Stimulated activated naive CD8-positive, alpha-beta T cell treated with anti-CD3 and anti-CD28 coated beads, Interleukin-15, Interleukin-2, amounts not matched to agents 100 ng/mL and 50 ng/mL, for 24 hours (primary cell): ENCODE results near the gene DAPK1.

Experiments used
- H3K27ac Mint-ChIP-seq: one replicate; pipeline ENCODE4 v1.8.0; 2021; ENCODE audit warnings: mild to moderate bottlenecking, mixed read lengths
- H3K27me3 Mint-ChIP-seq: one replicate; pipeline ENCODE4 v1.8.0; 2021; ENCODE audit warnings: mixed read lengths
- H3K36me3 Mint-ChIP-seq: one replicate; pipeline ENCODE4 v1.8.0; 2021; ENCODE audit warnings: low read depth, mixed read lengths
- H3K4me1 Mint-ChIP-seq: one replicate; pipeline ENCODE4 v1.8.0; 2021; ENCODE audit warnings: low read depth, mixed read lengths
- H3K4me3 Mint-ChIP-seq: one replicate; pipeline ENCODE4 v1.8.0; 2021; ENCODE audit warnings: mild to moderate bottlenecking, mixed read lengths
- H3K9me3 Mint-ChIP-seq: one replicate; pipeline ENCODE4 v1.8.0; 2021; ENCODE audit warnings: mixed read lengths

Gene DAPK1

DNA sequence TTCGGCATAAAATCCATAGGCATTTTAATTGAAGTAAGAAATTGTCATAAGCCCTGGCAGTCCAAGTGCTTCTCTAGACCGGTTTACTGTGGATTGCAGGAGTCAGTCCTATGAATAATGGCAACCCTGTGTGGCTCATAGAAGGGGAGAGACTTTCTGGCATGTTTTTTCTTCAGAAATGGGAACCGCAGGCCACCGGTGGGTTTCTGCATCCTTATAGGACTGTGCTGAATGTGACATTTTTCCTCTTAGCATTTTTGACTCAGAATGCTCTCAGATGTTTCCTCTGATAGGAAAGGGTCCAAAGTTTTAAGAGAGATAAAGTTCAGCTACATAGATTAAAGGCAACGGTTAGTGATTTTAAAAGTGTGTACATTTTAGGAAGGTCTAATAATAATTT, 6.3 kb downstream of the DAPK1 start:
- no peaks in the 10 kb centered on the region for H3K9me3 Mint-ChIP-seq
- no peak overlapping the region for H3K4me3 Mint-ChIP-seq
- H3K27ac Mint-ChIP-seq = no peak overlapping the region
- no peaks in the 10 kb centered on the region for H3K36me3 Mint-ChIP-seq
- peaks cover 35% of the 10 kb centered on the region for H3K27me3 Mint-ChIP-seq
- H3K4me1 Mint-ChIP-seq = peaks cover 32% of the 10 kb centered on the region

DNA sequence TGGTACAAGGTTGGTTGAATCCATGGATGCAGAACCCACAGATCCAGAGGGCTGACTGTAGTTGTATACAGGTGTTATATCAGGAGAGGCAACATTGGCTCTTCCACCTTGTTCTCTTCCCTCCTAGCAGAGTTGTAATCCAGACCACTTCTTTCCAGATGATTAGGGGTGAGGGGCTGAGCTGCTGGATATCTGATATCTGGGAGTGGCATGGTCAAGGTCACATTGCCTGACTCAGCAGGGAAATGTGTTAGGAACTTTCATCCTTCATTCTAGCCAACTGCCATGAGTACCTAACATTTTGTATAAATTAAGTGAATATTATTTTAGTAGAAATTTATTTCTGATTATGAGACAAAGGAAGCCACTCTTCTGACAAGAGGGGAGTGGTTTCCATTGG, 7.3 kb downstream of the DAPK1 start:
- no peaks in the 10 kb centered on the region for H3K36me3 Mint-ChIP-seq
- no peaks in the 10 kb centered on the region for H3K9me3 Mint-ChIP-seq
- H3K4me1 Mint-ChIP-seq = peaks cover 22% of the 10 kb centered on the region
- H3K27me3 Mint-ChIP-seq = peaks cover 24% of the 10 kb centered on the region
- H3K27ac Mint-ChIP-seq = no peak overlapping the region
- no peak overlapping the region for H3K4me3 Mint-ChIP-seq

DNA sequence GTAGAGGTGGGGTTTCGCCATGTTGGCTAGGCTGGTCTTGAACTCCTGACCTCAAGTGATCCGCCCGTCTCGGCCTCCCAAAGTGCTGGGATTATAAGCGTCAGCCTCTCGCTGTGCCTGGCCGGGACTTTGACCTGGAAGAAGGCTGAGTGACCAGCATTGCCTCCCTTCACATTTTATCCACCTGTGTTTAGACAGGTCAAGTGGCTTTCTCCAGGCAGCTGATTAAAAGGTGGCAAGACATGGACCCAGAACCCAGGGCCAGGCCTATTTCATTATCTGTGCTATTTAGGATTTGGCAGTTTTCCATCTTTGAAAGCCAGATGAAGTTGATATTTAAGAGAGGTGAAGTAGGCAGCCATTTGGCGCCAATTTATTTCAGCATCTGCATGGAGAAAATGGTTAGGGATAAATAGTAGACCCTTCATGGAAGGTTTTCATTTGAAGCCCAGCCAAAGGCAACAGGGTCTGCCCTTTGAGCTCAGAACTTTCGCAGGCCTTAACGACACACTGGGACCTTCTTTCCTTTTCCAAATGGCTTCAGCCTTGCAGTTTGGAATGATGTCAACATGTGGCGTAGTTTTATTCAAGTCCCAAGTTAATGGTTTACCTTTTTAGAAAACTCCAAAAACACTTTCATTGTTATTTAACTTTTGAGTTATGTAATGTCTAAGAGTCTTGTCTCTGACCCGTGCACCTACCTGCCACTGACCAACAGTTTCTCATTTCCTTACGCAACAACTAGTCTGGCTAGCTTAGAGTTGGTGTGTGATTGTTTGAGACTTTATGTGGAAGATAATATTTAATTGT, 8.4 kb downstream of the DAPK1 start:
- Mint-ChIP-seq H3K27me3 (peaks cover 14% of the 10 kb centered on the region), H3K9me3 (no peaks in the 10 kb centered on the region), H3K4me3 (no peak overlapping the region), H3K4me1 (peaks cover 11% of the 10 kb centered on the region), H3K36me3 (peaks cover under 1% of the 10 kb centered on the region), H3K27ac (no peak overlapping the region)

DNA sequence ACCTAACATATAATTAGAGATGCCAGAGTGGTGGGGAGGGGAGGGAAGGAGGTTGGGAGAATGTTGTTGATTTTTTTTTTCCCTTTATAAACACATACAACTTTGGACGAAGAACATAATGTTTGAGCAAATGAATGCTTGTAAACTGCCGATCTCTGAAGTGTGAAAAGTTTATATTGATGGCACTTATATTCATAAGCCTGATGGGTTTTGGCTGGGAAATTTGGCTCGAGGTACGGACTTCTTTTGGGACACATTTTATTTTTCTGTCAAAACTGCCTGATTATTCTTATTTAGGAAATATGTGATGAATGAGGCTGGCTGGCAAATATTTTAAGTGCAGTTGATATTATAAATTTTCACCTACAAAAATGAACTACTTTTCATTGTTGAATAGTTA, 9.9 kb downstream of the DAPK1 start:
- peaks cover 16% of the 10 kb centered on the region for H3K27me3 Mint-ChIP-seq
- peaks cover 9% of the 10 kb centered on the region for H3K4me1 Mint-ChIP-seq
- H3K4me3 Mint-ChIP-seq = no peak overlapping the region
- no peaks in the 10 kb centered on the region for H3K9me3 Mint-ChIP-seq
- no peak overlapping the region for H3K27ac Mint-ChIP-seq
- H3K36me3 Mint-ChIP-seq = peaks cover 5% of the 10 kb centered on the region

DNA sequence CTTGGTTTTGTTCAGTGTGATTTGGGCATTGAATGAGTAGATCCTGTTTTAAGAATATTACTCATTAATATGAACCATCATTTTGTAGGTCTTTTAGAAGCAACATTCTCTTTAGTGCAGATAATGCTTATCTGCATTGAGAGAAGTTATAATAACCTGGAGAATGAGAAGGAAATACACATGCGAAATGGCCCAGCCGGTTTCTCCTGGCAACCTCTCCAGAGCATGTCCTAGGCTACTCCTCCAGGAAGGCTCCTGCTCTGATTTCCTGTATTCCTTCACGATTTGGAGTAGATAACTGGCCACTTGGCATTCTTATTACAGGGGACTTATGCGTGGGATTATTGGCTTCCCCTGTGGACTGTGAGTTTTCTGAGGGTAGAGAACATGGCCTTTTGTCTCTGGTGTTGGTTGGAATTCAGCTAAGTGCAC, 12.6 kb downstream of the DAPK1 start:
- Mint-ChIP-seq H3K9me3 (no peaks in the 10 kb centered on the region), H3K4me1 (peaks cover 4% of the 10 kb centered on the region), H3K27me3 (peaks cover 13% of the 10 kb centered on the region), H3K4me3 (no peak overlapping the region), H3K36me3 (peaks cover 5% of the 10 kb centered on the region), H3K27ac (no peak overlapping the region)

DNA sequence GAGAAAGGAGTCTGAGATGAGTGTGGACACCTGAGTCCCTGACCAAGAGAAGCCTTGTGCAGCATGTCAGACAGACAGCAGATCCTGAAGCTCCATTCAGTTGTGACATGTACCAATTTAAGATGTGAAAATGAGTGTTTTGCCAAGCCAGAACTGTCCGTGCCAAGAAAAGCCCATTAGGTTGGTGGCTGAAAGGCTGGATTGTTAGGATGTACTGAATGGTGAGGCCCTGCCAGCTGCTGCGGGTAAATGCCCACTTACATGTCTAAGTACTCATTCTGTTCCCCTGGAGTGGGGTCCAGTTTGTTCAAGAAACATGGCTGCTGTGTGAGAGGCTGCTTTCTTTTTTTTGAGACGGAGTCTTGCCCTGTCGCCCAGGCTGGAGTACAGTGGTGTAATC, 14.6 kb downstream of the DAPK1 start:
- Mint-ChIP-seq H3K27me3 (peaks cover 13% of the 10 kb centered on the region), H3K9me3 (no peaks in the 10 kb centered on the region), H3K4me1 (peaks cover 9% of the 10 kb centered on the region), H3K36me3 (peaks cover 5% of the 10 kb centered on the region), H3K27ac (no peak overlapping the region), H3K4me3 (no peak overlapping the region)

DNA sequence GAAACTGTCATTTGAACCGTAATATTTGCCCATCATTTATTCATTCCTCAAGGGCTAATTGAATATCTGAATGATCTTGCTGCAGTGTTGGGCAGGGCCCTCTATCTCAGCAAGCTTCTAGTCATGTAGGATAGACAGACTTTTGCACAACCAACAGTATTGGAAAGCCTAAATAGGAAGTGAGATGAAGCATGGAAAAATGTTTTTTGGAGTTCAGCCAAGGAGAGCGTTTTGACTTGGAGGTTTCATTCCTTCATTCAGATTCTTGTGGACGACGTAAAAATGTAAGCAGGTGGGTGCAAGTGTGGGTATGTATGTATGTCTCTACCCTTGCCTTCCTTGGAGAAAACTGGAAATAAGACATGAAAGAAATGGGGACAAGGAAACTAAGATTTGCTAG, 15.5 kb downstream of the DAPK1 start:
- Mint-ChIP-seq H3K27ac (no peak overlapping the region), H3K36me3 (peaks cover 5% of the 10 kb centered on the region), H3K4me1 (peaks cover 9% of the 10 kb centered on the region), H3K27me3 (peaks cover 13% of the 10 kb centered on the region), H3K4me3 (no peak overlapping the region), H3K9me3 (no peaks in the 10 kb centered on the region)

DNA sequence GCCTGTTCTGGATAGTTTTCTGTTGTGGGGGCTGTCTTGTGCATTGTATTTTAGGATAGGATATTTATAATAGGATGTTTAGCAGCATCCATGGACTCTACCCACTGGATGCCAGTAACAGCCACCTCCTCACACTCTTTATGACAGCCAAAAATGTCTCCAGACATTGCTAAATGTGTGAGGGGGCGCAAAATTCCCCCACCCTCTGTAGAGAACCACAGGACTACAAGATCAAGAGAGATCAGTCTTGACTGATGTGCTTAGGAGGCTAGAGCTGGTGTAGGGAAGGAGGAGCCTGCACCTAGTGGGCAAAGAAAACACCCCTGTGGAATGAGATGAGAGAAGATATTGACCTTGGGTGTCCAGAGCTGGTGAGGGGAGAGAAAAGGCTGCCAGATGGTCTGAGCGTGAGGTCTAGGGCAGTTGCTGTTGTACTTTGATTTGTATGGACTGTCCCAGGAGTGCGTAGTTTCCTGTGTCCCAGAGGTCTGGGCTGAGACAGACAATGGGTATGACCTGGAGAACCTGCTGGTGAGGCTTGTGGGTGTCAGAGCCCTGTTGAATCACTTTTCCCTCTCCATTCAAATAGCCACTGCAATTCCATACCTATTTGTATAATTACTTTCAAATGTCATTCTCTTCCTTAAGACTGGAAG, 16.3 kb downstream of the DAPK1 start:
- Mint-ChIP-seq H3K27ac (no peak overlapping the region), H3K4me1 (peaks cover 15% of the 10 kb centered on the region), H3K9me3 (no peaks in the 10 kb centered on the region), H3K27me3 (peaks cover 13% of the 10 kb centered on the region), H3K36me3 (peaks cover 5% of the 10 kb centered on the region), H3K4me3 (no peak overlapping the region)

DNA sequence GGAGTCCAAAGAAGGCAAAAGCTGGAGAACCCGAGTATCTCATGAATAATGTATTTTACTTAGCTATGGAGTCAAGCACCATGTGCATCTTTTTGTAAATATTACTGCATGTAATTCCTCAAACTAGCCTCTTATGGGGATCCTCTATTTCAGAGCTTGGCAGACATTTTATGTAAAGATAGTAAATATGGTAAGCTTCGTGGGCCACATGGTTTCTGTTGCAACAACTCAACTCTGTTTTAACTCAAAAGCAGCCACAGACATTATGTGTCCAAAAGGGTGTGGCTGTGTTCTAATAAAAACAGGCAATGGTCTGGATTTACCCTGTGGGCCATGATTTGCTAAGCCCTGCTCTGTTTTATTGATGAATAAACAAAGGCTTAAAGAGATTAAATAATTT, 17.3 kb downstream of the DAPK1 start:
- H3K4me1 Mint-ChIP-seq = peaks cover 15% of the 10 kb centered on the region
- H3K27ac Mint-ChIP-seq = no peak overlapping the region

DNA sequence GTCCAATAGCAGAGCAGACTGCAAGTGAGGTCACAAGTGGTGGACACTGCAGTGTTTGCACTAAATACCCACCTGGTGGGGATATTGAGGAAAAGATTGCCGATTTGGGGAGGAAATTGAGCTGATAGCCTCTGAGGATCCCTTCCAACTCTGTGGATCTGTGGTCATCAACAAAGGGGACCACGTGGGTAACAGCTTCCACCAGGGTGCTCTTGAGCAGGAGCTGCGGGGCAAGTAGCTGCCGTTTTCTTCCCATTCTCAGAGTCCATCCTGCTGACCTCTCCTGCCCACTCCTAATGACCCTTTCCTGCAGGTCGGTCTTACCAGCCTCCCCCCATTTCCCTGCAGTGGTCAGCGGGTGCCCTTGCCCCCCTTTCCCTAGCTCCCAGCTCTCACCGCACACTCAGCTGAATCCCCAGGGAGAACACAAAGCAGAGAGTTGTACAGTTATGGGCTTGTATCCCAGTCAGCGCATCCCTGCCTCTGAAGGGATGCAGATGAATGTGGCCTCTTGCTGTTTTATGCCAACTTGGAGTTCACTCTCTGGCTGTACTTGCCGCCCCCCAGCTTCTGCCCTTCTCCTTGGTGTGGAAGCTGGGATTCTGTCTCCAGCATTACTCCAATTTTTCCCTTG, 18.0 kb downstream of the DAPK1 start:
- Mint-ChIP-seq H3K27me3 (peaks cover 15% of the 10 kb centered on the region), H3K27ac (no peak overlapping the region), H3K4me3 (no peak overlapping the region), H3K4me1 (peaks cover 15% of the 10 kb centered on the region), H3K9me3 (no peaks in the 10 kb centered on the region), H3K36me3 (peaks cover 5% of the 10 kb centered on the region)

More for the DNA sequence above, 17.3 kb downstream of the DAPK1 start:
- H3K4me3 Mint-ChIP-seq = no peak overlapping the region
- H3K27me3 Mint-ChIP-seq = peaks cover 15% of the 10 kb centered on the region
- H3K9me3 Mint-ChIP-seq = no peaks in the 10 kb centered on the region
- H3K36me3 Mint-ChIP-seq = peaks cover 5% of the 10 kb centered on the region

DNA sequence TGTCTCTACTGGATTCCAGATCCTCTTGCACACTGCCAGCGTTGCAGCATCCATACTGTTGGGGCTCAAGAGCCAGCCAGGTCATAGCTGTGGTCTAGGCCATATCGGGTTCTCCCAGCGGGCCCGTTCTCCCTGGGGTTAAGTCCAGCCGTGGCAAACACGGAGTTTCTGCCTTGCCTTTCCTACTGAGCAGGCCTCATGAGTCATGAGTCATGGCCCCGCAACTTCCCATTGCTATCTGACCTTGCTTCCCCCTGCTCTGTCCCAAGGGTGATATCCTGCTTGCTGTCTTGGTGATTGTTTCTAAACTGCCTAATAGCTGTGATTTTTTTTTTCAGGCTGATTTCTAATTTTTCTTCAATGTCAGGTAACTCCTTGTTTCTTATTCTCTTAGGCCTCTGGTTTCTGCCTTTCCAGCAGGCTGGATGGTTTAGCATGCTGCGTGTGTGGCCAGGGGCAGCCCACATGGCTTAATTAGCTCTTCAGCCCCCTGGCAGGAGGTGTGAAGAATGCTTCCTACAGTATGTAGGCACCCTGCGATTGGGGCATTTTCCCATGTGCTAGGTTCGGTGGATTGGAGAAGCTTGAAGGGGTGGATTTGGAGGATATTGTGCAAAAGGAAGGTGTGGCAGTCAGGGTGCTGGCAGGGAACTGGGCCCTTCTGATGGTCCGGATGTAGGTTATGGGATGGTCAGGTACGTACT, 18.7 kb downstream of the DAPK1 start:
- Mint-ChIP-seq H3K9me3 (no peaks in the 10 kb centered on the region), H3K36me3 (peaks cover 2% of the 10 kb centered on the region), H3K27ac (no peak overlapping the region), H3K4me1 (peaks cover 15% of the 10 kb centered on the region), H3K27me3 (peaks cover 11% of the 10 kb centered on the region), H3K4me3 (no peak overlapping the region)

DNA sequence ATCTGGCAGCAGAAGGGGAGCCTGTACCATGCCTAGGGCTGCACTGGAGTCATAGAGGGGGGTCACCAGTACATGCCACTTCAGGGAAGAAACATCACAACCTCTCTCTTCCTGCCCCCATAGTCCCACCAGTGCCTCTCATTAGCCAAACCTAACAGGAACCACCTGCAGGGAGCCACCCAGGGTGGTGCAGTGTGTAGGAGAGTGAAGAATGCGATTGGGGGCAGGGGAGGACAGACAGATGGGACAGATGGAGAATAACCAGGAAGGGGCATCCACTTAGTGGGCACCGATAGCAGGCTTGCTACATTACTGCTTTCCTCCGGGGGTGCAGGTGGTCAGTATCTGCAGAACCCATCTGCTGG, 19.2 kb downstream of the DAPK1 start:
- H3K27ac Mint-ChIP-seq = no peak overlapping the region
- H3K27me3 Mint-ChIP-seq = peaks cover 11% of the 10 kb centered on the region
- no peaks in the 10 kb centered on the region for H3K9me3 Mint-ChIP-seq
- peaks cover 15% of the 10 kb centered on the region for H3K4me1 Mint-ChIP-seq
- no peaks in the 10 kb centered on the region for H3K36me3 Mint-ChIP-seq
- H3K4me3 Mint-ChIP-seq = no peak overlapping the region

DNA sequence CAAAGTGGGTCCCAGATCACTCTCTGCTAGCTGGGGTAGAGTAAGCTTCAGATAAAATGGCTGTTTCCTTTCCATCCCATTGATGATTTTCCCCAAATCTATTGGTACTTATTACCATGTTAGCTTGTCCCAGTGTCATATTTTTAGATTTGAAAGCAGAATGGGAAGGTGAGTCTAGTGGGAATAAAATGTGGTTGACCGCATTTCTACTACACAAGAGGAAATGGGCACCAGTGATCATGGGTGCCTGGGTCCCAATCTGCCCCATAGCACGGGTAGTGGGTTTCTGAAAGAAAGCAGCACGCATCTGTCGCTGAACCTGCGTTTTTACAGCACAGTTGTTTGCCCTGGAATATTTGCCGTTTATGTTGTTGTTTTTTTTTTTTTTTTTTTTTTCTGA, 20.1 kb downstream of the DAPK1 start:
- Mint-ChIP-seq H3K4me1 (peaks cover 15% of the 10 kb centered on the region), H3K9me3 (no peaks in the 10 kb centered on the region), H3K27me3 (peaks cover 11% of the 10 kb centered on the region), H3K36me3 (no peaks in the 10 kb centered on the region), H3K4me3 (no peak overlapping the region), H3K27ac (no peak overlapping the region)

DNA sequence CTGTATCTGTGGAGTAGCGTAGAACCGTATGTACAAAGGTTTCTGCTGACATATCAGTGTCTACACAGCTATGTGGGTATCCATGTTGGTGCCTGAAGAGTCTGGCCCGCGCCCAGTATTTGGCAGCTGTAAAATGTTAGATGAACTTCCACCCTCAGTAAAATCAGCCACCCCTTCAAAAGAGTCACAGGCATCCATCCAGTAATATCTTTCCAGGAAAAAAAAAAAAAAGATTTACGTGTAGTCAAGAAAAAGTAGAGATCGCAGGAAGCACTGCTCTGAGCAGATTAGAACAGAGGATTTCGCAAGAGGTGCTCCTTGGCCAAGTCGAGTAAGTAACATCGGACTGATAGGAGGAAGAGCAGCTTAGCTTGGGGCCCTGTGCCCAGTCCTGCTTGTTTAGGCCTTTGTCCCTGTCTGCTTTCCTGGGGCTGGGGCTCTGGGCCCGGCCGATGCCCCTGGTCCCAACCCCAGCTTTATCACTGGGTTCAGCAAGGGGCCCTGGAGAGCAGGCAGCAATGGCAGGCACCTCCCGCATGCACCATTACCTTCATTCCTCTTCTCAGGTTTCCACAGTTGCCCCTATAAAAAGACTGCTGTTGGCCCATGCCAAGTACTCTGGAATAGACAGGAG, 21.2 kb downstream of the DAPK1 start:
- no peaks in the 10 kb centered on the region for H3K36me3 Mint-ChIP-seq
- H3K4me3 Mint-ChIP-seq = no peak overlapping the region
- H3K4me1 Mint-ChIP-seq = peaks cover 11% of the 10 kb centered on the region
- H3K27ac Mint-ChIP-seq = no peak overlapping the region
- H3K9me3 Mint-ChIP-seq = no peaks in the 10 kb centered on the region
- H3K27me3 Mint-ChIP-seq = peaks cover 3% of the 10 kb centered on the region
